H1 (cell line): ENCODE measurements around the gene IL10RA. TPM values are rescaled to one million over a fixed set of nuclear protein-coding genes. Genes with fewer than 3 reads are reported as not detected.

Experiments
- CTCF ChIA-PET: fragments of 300-600 bp; sonication (Branson Sonifier 250); formaldehyde crosslinking; loops from one replicate; lab custom pipeline; 2021; ENCODE audit not compliant: partially characterized antibody; lab: Charles Lee
- POLR2A ChIA-PET: fragments of 300-600 bp; sonication (Branson Sonifier 250); formaldehyde crosslinking; loops from one replicate; lab custom pipeline; 2021; ENCODE audit warnings: inconsistent platforms; ENCODE audit not compliant: partially characterized antibody; lab: Charles Lee
- DNase-seq, 2 experiments: peaks; one replicate each; pipeline versions ENCODE4 v3.0.0 to v3.0.0-alpha.2; 2010 to 2022; ENCODE audit warnings: low spot score in 2 of 2, low read depth in 1 of 2, mixed read lengths in 1 of 2
- FAIRE-seq: peaks from 2 replicates; lab custom pipeline; 2011; peaks lifted over from hg19 to GRCh38; lab: Jason Lieb, UNC
- H2AFZ ChIP-seq: 2 replicates; pipeline ENCODE4 v1.8.1; 2012; ENCODE audit warnings: low read length, inconsistent platforms
- H2AK5ac ChIP-seq: 2 replicates; pipeline ENCODE4 v1.6.1; 2013; ENCODE audit warnings: low read depth, low read length
- H2BK120ac ChIP-seq: replicated peaks from 2 replicates; pipeline ENCODE3; 2013; ENCODE audit warnings: low read depth, low read length, inconsistent platforms
- H2BK12ac ChIP-seq: 2 replicates; pipeline ENCODE4 v1.6.1; 2013; ENCODE audit warnings: low read depth, low read length
- H2BK15ac ChIP-seq: 2 replicates; pipeline ENCODE4 v1.6.1; 2013; ENCODE audit warnings: low read length
- H2BK20ac ChIP-seq: 2 replicates; pipeline ENCODE4 v1.6.1; 2013; ENCODE audit warnings: low read length
- H2BK5ac ChIP-seq: 2 replicates; pipeline ENCODE4 v1.6.1; 2013; ENCODE audit warnings: low read depth, low read length
- H3K14ac ChIP-seq: 2 replicates; pipeline ENCODE4 v1.6.1; 2013; ENCODE audit warnings: inconsistent platforms; ENCODE audit not compliant: insufficient read length
- H3K18ac ChIP-seq: 2 replicates; pipeline ENCODE4 v1.6.1; 2013; ENCODE audit warnings: low read length; ENCODE audit errors: extremely low read depth
- H3K23ac ChIP-seq: 2 replicates; pipeline ENCODE4 v1.6.1; 2013; ENCODE audit warnings: inconsistent platforms; ENCODE audit not compliant: insufficient read length
- H3K23me2 ChIP-seq: 2 replicates; pipeline ENCODE4 v1.6.1; 2013; ENCODE audit warnings: low read depth, low read length
- H3K27ac ChIP-seq: 2 replicates; pipeline ENCODE4 v1.6.1; 2011; ENCODE audit warnings: low read depth, low read length, inconsistent platforms
- H3K27me3 ChIP-seq, 4 experiments: replicated peaks in 1 of 4; 1 replicate in 1 of 4; 2 replicates in 3 of 4; pipeline versions ENCODE4 v1.6.1 to v1.8.1; 2011 to 2013; ENCODE audit warnings: low read length in 3 of 4, mild to moderate bottlenecking in 3 of 4, inconsistent platforms in 2 of 4, mixed read lengths in 2 of 4, moderate library complexity in 1 of 4; ENCODE audit not compliant: control insufficient read depth in 3 of 4, insufficient read depth in 3 of 4; ENCODE audit errors: extremely low read depth in 1 of 4
- H3K36me3 ChIP-seq, 4 experiments: 2 replicates each; pipeline versions ENCODE4 v1.6.1 to v1.8.1; 2011 to 2013; ENCODE audit warnings: mild to moderate bottlenecking in 4 of 4, low read length in 3 of 4, moderate library complexity in 2 of 4, control low read depth in 1 of 4, inconsistent platforms in 1 of 4; ENCODE audit not compliant: insufficient read depth in 4 of 4, control insufficient read depth in 2 of 4
- H3K4ac ChIP-seq: replicated peaks from 2 replicates; pipeline ENCODE3; 2013; ENCODE audit warnings: low read length, low read depth, mixed read lengths, inconsistent platforms; ENCODE audit not compliant: insufficient read length
- H3K4me1 ChIP-seq, 4 experiments: replicated peaks in 1 of 4; 1 replicate in 1 of 4; 2 replicates in 3 of 4; pipeline versions ENCODE4 v1.6.1 to v1.8.1; 2011 to 2013; ENCODE audit warnings: low read length in 3 of 4, inconsistent platforms in 2 of 4, mixed read lengths in 1 of 4; ENCODE audit not compliant: insufficient read depth in 4 of 4, control insufficient read depth in 3 of 4
- H3K4me2 ChIP-seq, 2 experiments: 2 replicates each; pipeline versions ENCODE4 v1.6.1 to v1.8.1; 2011 to 2013; ENCODE audit warnings: low read depth in 2 of 2, low read length in 2 of 2, control low read depth in 1 of 2, inconsistent platforms in 1 of 2, mild to moderate bottlenecking in 1 of 2; ENCODE audit not compliant: insufficient read depth in 1 of 2
- H3K4me3 ChIP-seq, 4 experiments: fragments of 200-600, 300-600 bp in 1 of 4; sonication (generic), shearing (Covaris generic), sonication (Bioruptor Twin) in 1 of 4; 2 replicates each; pipeline versions ENCODE4 v1.5.1 to v1.8.1; 2011 to 2016; ENCODE audit warnings: low read length in 4 of 4, low read depth in 3 of 4, control low read depth in 2 of 4, inconsistent platforms in 2 of 4, mild to moderate bottlenecking in 2 of 4, mixed read lengths in 1 of 4, moderate library complexity in 1 of 4; ENCODE audit not compliant: insufficient read depth in 2 of 4; ENCODE audit errors: extremely low read depth in 1 of 4
- H3K56ac ChIP-seq: replicated peaks from 2 replicates; pipeline ENCODE3; 2013; ENCODE audit warnings: low read depth, mild to moderate bottlenecking, mixed read lengths, low read length, inconsistent platforms; ENCODE audit not compliant: insufficient read length
- H3K79me1 ChIP-seq: 2 replicates; pipeline ENCODE4 v1.6.1; 2013; ENCODE audit warnings: low read depth, low read length, control low read depth
- H3K79me2 ChIP-seq, 2 experiments: 2 replicates each; pipeline versions ENCODE4 v1.6.1 to v1.8.1; 2012 to 2013; ENCODE audit warnings: low read length in 2 of 2, mild to moderate bottlenecking in 2 of 2, inconsistent platforms in 1 of 2; ENCODE audit not compliant: insufficient read depth in 2 of 2, control insufficient read depth in 1 of 2
- H3K9ac ChIP-seq, 4 experiments: replicated peaks in 1 of 4; 1 replicate in 1 of 4; 2 replicates in 3 of 4; pipeline versions ENCODE4 v1.6.1 to v1.8.1; 2011 to 2013; ENCODE audit warnings: low read depth in 3 of 4, low read length in 3 of 4, control low read depth in 2 of 4, mild to moderate bottlenecking in 2 of 4, moderate library complexity in 2 of 4, inconsistent platforms in 1 of 4; ENCODE audit errors: extremely low read depth in 1 of 4
- H3K9me3 ChIP-seq, 2 experiments: 2 replicates each; pipeline versions ENCODE4 v1.6.1 to v1.8.1; 2012 to 2013; ENCODE audit warnings: mild to moderate bottlenecking in 2 of 2, moderate library complexity in 2 of 2, control low read depth in 1 of 2, inconsistent platforms in 1 of 2, low read depth in 1 of 2, low read length in 1 of 2, mixed read lengths in 1 of 2; ENCODE audit not compliant: insufficient read depth in 2 of 2
- H4K20me1 ChIP-seq, 2 experiments: replicated peaks in 1 of 2; 2 replicates each; pipeline versions ENCODE3 to v1.8.1; 2011 to 2013; ENCODE audit warnings: inconsistent platforms in 2 of 2, low read length in 2 of 2, mild to moderate bottlenecking in 1 of 2; ENCODE audit not compliant: insufficient read depth in 2 of 2, control insufficient read depth in 1 of 2
- H4K5ac ChIP-seq: 2 replicates; pipeline ENCODE4 v1.6.1; 2013; ENCODE audit warnings: low read length, low read depth, mixed read lengths, inconsistent platforms; ENCODE audit not compliant: insufficient read length
- H4K8ac ChIP-seq: 2 replicates; pipeline ENCODE4 v1.8.0; 2013; ENCODE audit warnings: mild to moderate bottlenecking, moderate library complexity, low read length, inconsistent platforms; ENCODE audit not compliant: insufficient read depth; ENCODE audit errors: extremely low read depth
- H4K91ac ChIP-seq: replicated peaks from 2 replicates; pipeline ENCODE3; 2013; ENCODE audit warnings: low read length, mixed read lengths, inconsistent platforms; ENCODE audit not compliant: insufficient read length
- SP4 ChIP-seq: IDR thresholded peaks from 2 replicates; pipeline ENCODE4 v1.6.1; 2012; ENCODE audit warnings: low read length, inconsistent platforms
- TBP ChIP-seq: IDR thresholded peaks from 2 replicates; pipeline ENCODE4 v1.6.1; 2011; ENCODE audit warnings: low read depth, low read length, improper control_type of control experiment
- WGBS, 2 experiments: shearing (Covaris generic) in 1 of 2; methylation state at CpG; one replicate each; pipeline versions ENCODE4 v1.1.6 to v1.1.7; 2013 to 2015; ENCODE audit warnings: low lambda C conversion rate in 2 of 2, mixed read lengths in 2 of 2, inconsistent platforms in 1 of 2, low coverage in 1 of 2, missing lambda C conversion rate in 1 of 2; ENCODE audit not compliant: insufficient replicate concordance in 2 of 2, insufficient coverage in 1 of 2, insufficient read length in 1 of 2; ENCODE audit errors: extremely low coverage in 1 of 2, missing lambda C conversion rate in 1 of 2; 5-methylcytosine and 5-hydroxymethylcytosine counted together
- polyA plus RNA-seq, 7 experiments: library from polyadenylated mRNA; depleted of rRNA in 3 of 7; stranded (reverse) in 5 of 7; unstranded in 2 of 7; fragments of >200 nt in 5 of 7; fragments of 200-250 nt in 2 of 7; gene quantifications; 1 replicate in 5 of 7; 2 replicates in 1 of 7; 4 replicates in 1 of 7; pipeline versions ENCODE4 v1.2.1 to v1.2.3, GENCODE V29; 2011 to 2013; ENCODE audit warnings: missing spikeins in 2 of 7, mixed read lengths in 2 of 7
- total RNA-seq: library from RNA; stranded (reverse); fragmentation: NEBNext Ultra II Directional; extraction: Animal tissue kit (Norgen Biotek cat#: 25700); gene quantifications from 2 replicates; pipeline ENCODE4 v1.2.1, GENCODE V29; 2021
- TF ChIP-seq, protein P1 (sequence below), 3 experiments: IDR thresholded peaks; 1 replicate in 2 of 3; 2 replicates in 1 of 3; pipeline versions ENCODE4 v1.5.1 to v1.6.1; 2011; ENCODE audit warnings: low read length in 3 of 3, mild to moderate bottlenecking in 3 of 3, inconsistent platforms in 2 of 3, low read depth in 1 of 3, moderate library complexity in 1 of 3; ENCODE audit not compliant: insufficient read depth in 1 of 3; ENCODE audit errors: control extremely low read depth in 1 of 3

Gene IL10RA
- total and polyA plus RNA-seq, 2 of the 8 experiments (the other 6 are each of a cell fraction or from before 2014, with no cell fraction given), result 0.05 to 0.11 TPM

DNA sequence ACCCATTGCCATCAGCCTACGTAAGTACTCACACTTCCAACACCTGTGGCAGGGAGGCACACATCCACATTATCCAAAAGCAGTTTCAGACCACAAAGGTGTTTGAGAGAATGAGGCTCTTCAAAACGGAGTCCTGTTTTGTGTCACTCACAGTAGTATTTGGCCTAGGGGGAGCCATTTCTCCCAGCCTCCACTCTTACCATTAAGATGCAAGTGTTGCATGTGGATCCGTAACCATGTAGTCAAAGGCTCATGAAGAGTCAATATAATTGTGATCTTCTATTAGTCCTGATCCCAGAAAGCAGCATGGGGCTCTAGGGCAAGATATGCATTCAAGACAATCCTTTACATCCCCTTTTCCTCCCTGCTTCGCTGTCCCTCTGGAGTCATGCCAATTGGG, 41.5 kb downstream of the IL10RA start:
- Histone ChIP-seq H3K9ac (no peak overlapping the region), H3K56ac (no peak overlapping the region), H3K27ac (no peak overlapping the region), H4K20me1 (no peaks in the 10 kb centered on the region), H2AK5ac (no peak overlapping the region), H2BK12ac (no peak overlapping the region), H4K8ac (no peak overlapping the region), H3K4me2 (no peak overlapping the region), H3K23ac (no peak overlapping the region), H3K18ac (no peak overlapping the region), H3K9me3 (no peaks in the 10 kb centered on the region), H3K79me1 (no peaks in the 10 kb centered on the region), H3K4me3 (no peak overlapping the region), H2BK120ac (no peak overlapping the region), H2BK5ac (no peak overlapping the region), H2BK20ac (no peak overlapping the region), H2AFZ (no peak overlapping the region), H4K5ac (no peak overlapping the region), H3K79me2 (no peaks in the 10 kb centered on the region), H4K91ac (no peak overlapping the region), H3K14ac (no peak overlapping the region), H3K4ac (no peak overlapping the region), H3K4me1 (no peaks in the 10 kb centered on the region), H3K23me2 (no peaks in the 10 kb centered on the region), H3K36me3 (no peaks in the 10 kb centered on the region), H2BK15ac (no peak overlapping the region), H3K27me3 (no peaks in the 10 kb centered on the region)
- ChIA-PET POLR2A (no interaction called here), CTCF (interaction anchor here (1.0 kb wide), 1 partner anchor 81 kb away, joined by 3 read pairs; no protein-coding TSS in a partner anchor)
- TF ChIP-seq, protein P1, sequence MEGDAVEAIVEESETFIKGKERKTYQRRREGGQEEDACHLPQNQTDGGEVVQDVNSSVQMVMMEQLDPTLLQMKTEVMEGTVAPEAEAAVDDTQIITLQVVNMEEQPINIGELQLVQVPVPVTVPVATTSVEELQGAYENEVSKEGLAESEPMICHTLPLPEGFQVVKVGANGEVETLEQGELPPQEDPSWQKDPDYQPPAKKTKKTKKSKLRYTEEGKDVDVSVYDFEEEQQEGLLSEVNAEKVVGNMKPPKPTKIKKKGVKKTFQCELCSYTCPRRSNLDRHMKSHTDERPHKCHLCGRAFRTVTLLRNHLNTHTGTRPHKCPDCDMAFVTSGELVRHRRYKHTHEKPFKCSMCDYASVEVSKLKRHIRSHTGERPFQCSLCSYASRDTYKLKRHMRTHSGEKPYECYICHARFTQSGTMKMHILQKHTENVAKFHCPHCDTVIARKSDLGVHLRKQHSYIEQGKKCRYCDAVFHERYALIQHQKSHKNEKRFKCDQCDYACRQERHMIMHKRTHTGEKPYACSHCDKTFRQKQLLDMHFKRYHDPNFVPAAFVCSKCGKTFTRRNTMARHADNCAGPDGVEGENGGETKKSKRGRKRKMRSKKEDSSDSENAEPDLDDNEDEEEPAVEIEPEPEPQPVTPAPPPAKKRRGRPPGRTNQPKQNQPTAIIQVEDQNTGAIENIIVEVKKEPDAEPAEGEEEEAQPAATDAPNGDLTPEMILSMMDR (IDR thresholded peaks at IDR 0.05; ENCODE audit: control extremely low read depth in 1 of 3, insufficient read depth in 1 of 3, low read depth in 1 of 3, low read length in 3 of 3), result peak in 1 of 3 experiments; percentile 15; a peak in 1 of 4 replicates
- no peak for TF ChIP-seq SP4
- no peak for TF ChIP-seq TBP
- WGBS, 2 experiments, result 83% methylated on average over 4 of the region's 4 CpGs; no CpG with 5 or more reads in 1 of the 2 experiments
- DNase-seq, result no peak
- FAIRE-seq, result no peak
